Occipital lobe (tissue), 2 donors: ENCODE data around the gene PROX1. TPM values are rescaled to one million over a fixed set of nuclear protein-coding genes. Genes with fewer than 3 reads are reported as not detected.

Experiments used
- DNase-seq: peaks from one replicate; lab custom pipeline; 2025; lab: John Stamatoyannopoulos, UW
- total RNA-seq: library from RNA; depleted of rRNA; stranded (reverse); fragments of >200 nt; gene quantifications from one replicate; pipeline ENCODE4 v1.2.3, GENCODE V29; 2014

Gene PROX1
- total RNA-seq, 1 donor from 2014 or later, result 14.8 TPM

GRCh38 chr1:213998785-213999184, 11.0 kb downstream of the PROX1 start:
- no peak for DNase-seq

- DNase-seq, result no peak
These were observed 12.0 kb downstream of the PROX1 start for GRCh38 chr1:213999732-214000131.

GRCh38 chr1:214002060-214002459, 14.3 kb downstream of the PROX1 start:
- no peak for DNase-seq

- DNase-seq, result no peak
These were observed 14.7 kb downstream of the PROX1 start for GRCh38 chr1:214002472-214002871.

- no peak for DNase-seq
These were observed 15.5 kb downstream of the PROX1 start for GRCh38 chr1:214003233-214003632.

- no peak for DNase-seq
These were observed 16.2 kb downstream of the PROX1 start for GRCh38 chr1:214004014-214004413.

- no peak for DNase-seq
These were observed 17.0 kb downstream of the PROX1 start for GRCh38 chr1:214004795-214005194.

GRCh38 chr1:214005708-214006107, 17.9 kb downstream of the PROX1 start:
- no peak for DNase-seq

- DNase-seq, result no peak
These were observed 19.1 kb downstream of the PROX1 start for GRCh38 chr1:214006845-214007244.

- no peak for DNase-seq
These were observed 20.6 kb downstream of the PROX1 start for GRCh38 chr1:214008347-214008746.

- no peak for DNase-seq
These were observed 21.1 kb downstream of the PROX1 start for GRCh38 chr1:214008791-214009422.

GRCh38 chr1:214009423-214010196, 21.8 kb downstream of the PROX1 start:
- no peak for DNase-seq

- DNase-seq, result no peak
These were observed 22.4 kb downstream of the PROX1 start for GRCh38 chr1:214010197-214010573.

GRCh38 chr1:214010717-214011116, 22.9 kb downstream of the PROX1 start:
- no peak for DNase-seq

- DNase-seq, result no peak
These were observed 24.6 kb downstream of the PROX1 start for GRCh38 chr1:214012418-214012817.

GRCh38 chr1:214013614-214014377, 26.0 kb downstream of the PROX1 start:
- DNase-seq, result no peak

- no peak for DNase-seq
These were observed 27.0 kb downstream of the PROX1 start for GRCh38 chr1:214014730-214015129.

GRCh38 chr1:214017191-214017982, 29.6 kb downstream of the PROX1 start:
- DNase-seq, result no peak

- no peak for DNase-seq
These were observed 30.9 kb downstream of the PROX1 start for GRCh38 chr1:214018386-214019268.

- DNase-seq, result no peak
These were observed 31.7 kb downstream of the PROX1 start for GRCh38 chr1:214019499-214019898.

GRCh38 chr1:214021321-214021720, 33.5 kb downstream of the PROX1 start:
- no peak for DNase-seq
